Prostate gland (tissue), 2 donors: ENCODE data around the gene SPEN.

Experiments used
- CTCF ChIP-seq, 4 experiments: fragments of 200-600 bp in 2 of 4; fragments of 450-650 bp in 2 of 4; sonication (generic) in 2 of 4; IDR thresholded peaks; 1 replicate in 3 of 4; 2 replicates in 1 of 4; pipeline ENCODE4 v1.5.1; 2016 to 2019; ENCODE audit warnings: antibody characterized with exemption in 4 of 4, mild to moderate bottlenecking in 2 of 4, moderate library complexity in 2 of 4
- POLR2A ChIP-seq: fragments of 450-650 bp; IDR thresholded peaks from one replicate; pipeline ENCODE4 v1.6.1; 2016; ENCODE audit warnings: antibody characterized with exemption, mild to moderate bottlenecking
- POLR2AphosphoS5 ChIP-seq: sonication (generic); formaldehyde crosslinking; IDR thresholded peaks from one replicate; pipeline ENCODE4 v1.6.1; 2017; ENCODE audit warnings: antibody characterized with exemption

- no peak for TF ChIP-seq CTCF (IDR thresholded peaks at IDR 0.05)
- TF ChIP-seq POLR2AphosphoS5 = no peak
- TF ChIP-seq POLR2A = no peak
Measured at GRCh38 chr1:15825800-15826199, 21.7 kb upstream of the SPEN start.
